ENCODE results near the gene GJA4.
A peak's percentile ranks its signal among the peaks of the same experiment; 100 is the strongest.

GJA4 gene

DNA sequence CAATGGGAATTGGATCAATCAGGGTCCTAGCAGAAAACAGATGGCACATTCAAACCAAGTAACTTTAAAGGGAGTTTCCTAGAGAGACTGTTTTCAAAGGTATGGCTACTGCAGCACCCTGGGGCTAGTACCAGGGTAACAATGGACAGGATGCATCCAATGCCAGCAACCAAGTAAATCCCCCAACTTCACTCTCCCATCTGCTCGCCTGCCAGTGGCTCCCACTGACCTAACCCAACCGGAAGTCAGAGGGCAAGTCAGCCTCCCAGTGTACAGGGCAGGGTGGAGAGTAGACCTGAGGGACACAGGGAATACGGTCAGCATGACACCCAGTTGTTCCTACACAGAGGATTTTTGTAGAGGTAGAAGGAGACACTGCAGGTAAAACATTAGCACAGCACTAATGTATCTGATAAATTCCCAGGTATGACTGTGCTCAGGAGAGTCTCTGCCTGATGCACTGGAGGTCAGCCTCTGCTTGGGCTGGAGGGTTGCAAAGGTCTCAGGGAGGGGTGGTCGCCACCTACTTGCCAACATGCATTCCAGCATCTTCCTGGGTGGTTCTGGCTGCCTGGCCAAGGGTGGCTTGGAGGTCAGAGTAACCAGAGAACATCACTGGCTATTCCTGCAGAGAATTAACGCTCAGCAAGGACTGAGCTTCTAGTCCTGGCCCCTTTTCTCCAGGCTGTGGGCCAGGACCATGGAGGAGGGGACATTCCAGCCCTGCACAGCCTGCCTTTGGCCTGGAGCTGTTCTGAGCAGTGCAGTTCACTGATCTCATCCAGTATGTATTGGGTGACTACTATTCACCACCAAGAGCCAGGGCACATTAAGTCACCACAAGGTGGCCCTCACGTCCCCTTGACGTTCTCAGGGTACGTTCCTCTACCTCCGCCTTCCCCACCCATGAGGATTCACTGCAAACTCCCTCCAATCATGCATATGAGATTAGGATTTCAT lies 5.1 kb upstream of the GJA4 start:
- Histone ChIP-seq H3K27ac (replicated peaks) (no peak overlapping the region), H3K4me3 (replicated peaks; ENCODE audit: insufficient read depth, low read length) (no peak overlapping the region), H3K27me3 (ENCODE audit: insufficient read depth, poor library complexity, severe bottlenecking) (peaks cover 12% of the 10 kb centered on the region)
- TF ChIP-seq, protein P1, sequence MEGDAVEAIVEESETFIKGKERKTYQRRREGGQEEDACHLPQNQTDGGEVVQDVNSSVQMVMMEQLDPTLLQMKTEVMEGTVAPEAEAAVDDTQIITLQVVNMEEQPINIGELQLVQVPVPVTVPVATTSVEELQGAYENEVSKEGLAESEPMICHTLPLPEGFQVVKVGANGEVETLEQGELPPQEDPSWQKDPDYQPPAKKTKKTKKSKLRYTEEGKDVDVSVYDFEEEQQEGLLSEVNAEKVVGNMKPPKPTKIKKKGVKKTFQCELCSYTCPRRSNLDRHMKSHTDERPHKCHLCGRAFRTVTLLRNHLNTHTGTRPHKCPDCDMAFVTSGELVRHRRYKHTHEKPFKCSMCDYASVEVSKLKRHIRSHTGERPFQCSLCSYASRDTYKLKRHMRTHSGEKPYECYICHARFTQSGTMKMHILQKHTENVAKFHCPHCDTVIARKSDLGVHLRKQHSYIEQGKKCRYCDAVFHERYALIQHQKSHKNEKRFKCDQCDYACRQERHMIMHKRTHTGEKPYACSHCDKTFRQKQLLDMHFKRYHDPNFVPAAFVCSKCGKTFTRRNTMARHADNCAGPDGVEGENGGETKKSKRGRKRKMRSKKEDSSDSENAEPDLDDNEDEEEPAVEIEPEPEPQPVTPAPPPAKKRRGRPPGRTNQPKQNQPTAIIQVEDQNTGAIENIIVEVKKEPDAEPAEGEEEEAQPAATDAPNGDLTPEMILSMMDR (IDR thresholded peaks at IDR 0.05; ENCODE audit: insufficient read depth, low read length) = peak; percentile 31
- TF ChIP-seq REST (IDR thresholded peaks at IDR 0.05; ENCODE audit: insufficient replicate concordance, low read depth) (no peak), SPI1 (IDR thresholded peaks at IDR 0.05; ENCODE audit: borderline replicate concordance, low read depth) (no peak), GABPA (IDR thresholded peaks at IDR 0.05; ENCODE audit: low read depth) (no peak)
- peak in 1 of 2 experiments; percentile 9 for DNase-seq (ENCODE audit: low read depth in 1 of 2, low spot score in 1 of 2)

DNA sequence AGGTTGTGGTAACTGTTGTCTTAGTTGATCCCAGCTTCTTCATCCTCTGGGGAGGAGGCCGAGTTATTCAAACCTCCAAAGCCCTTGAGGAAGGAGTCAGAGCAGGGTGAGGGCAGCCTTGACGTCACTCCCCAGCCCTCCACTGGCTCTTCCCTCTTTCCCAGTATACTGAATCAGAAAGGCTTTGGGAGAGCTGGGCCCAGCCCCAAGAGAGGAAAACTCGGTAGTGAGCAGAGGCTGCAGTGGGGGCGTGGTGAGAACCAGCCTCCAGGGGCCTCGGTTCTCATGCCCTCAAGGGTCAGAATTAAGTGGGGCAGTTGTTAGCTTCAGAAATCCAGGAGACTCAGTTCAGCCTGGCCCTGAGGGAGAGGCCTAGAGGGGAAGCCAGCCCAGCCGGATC lies 1.8 kb upstream of the GJA4 start:
- Histone ChIP-seq H3K4me3 (replicated peaks; ENCODE audit: insufficient read depth, low read length) (no peak overlapping the region), H3K27me3 (ENCODE audit: insufficient read depth, poor library complexity, severe bottlenecking) (peaks cover 15% of the 10 kb centered on the region), H3K27ac (replicated peaks) (no peak overlapping the region)
- TF ChIP-seq SPI1 (IDR thresholded peaks at IDR 0.05; ENCODE audit: borderline replicate concordance, low read depth) (no peak), GABPA (IDR thresholded peaks at IDR 0.05; ENCODE audit: low read depth) (no peak), REST (IDR thresholded peaks at IDR 0.05; ENCODE audit: insufficient replicate concordance, low read depth) (no peak), POLR2AphosphoS5 (IDR thresholded peaks at IDR 0.05; ENCODE audit: low read depth) (no peak)
- TF ChIP-seq, protein P1 (IDR thresholded peaks at IDR 0.05; ENCODE audit: insufficient read depth, low read length) = no peak
- no peak for DNase-seq (ENCODE audit: low read depth in 1 of 2, low spot score in 1 of 2)

DNA sequence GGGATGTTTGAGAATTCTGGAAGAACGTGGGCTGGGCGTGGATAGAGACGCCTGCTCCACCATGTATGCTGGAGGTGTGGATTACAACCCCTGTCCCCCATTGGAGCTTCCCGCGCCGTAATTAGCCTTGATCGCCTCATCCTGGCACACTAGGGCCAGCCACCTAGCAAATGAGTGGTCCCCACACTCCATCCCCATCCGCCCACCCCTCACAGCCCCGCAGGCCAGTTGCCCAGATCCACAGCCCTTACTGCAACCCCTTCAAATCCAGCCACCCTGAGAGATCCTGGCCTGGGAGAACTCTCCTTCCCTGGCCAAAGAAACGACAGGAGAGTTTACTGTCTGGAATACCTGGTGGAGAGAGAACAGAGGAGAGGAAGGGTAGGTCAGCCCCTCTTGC lies 375 bp upstream of the GJA4 start:
- Histone ChIP-seq H3K4me3 (replicated peaks; ENCODE audit: insufficient read depth, low read length) (no peak overlapping the region), H3K27ac (replicated peaks) (no peak overlapping the region), H3K27me3 (ENCODE audit: insufficient read depth, poor library complexity, severe bottlenecking) (peaks cover 15% of the 10 kb centered on the region)
- DNase-seq (ENCODE audit: low read depth in 1 of 2, low spot score in 1 of 2) = no peak
- TF ChIP-seq REST (IDR thresholded peaks at IDR 0.05; ENCODE audit: insufficient replicate concordance, low read depth) (no peak), SPI1 (IDR thresholded peaks at IDR 0.05; ENCODE audit: borderline replicate concordance, low read depth) (no peak), POLR2AphosphoS5 (IDR thresholded peaks at IDR 0.05; ENCODE audit: low read depth) (no peak)

Measured in HL-60 (cell line).